Stimulated activated CD4-positive, alpha-beta T cell treated with anti-CD3 and anti-CD28 coated beads, Interleukin-4, amount 100 ng/mL, for 4 hours (primary cell): ENCODE measurements around the gene OSBPL3.

Experiments used
- DNase-seq, 2 experiments: peaks; one replicate each; pipeline ENCODE4 v3.0.0-alpha.2; 2020

The OSBPL3 gene

DNA sequence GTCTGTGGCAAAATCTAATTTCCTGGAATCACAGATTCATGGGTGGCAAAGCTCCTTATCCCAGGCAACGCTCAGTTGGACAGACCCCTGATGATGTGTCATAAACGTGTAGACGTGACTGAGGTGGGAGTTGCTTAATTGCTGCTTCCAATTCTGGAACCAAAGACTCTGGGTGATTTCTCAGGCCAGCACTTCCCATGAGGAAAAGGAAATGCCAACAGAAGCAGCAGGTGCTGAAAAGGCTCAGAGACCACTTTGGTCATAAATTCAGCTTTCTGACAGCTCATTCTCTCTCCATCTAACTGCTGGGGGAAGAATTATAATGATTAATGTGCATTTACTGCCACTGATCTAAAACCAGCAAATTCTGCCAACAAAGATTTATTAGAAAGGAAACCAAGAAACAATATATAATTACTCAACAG lies 88.7 kb downstream of the OSBPL3 start:
- DNase-seq = no peak

DNA sequence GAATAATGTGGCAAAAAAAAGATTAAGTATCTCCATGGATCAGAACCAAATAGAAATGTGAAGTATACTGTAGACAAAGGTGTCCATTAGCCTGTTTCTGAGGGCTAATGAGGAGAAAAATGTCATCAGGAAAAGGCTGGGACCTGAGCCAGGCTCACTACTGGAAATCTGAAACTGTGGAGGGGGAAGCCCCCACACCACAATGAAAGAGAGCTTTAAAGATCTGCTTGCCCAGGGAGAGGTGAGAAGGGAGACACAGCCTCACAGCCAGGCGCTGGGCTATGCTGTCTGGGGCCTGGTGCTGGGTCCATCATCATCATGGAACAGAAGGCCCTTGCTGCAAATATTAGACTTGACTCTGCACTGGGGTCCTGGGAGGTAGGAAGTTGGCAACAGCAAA lies 90.4 kb downstream of the OSBPL3 start:
- DNase-seq = no peak

DNA sequence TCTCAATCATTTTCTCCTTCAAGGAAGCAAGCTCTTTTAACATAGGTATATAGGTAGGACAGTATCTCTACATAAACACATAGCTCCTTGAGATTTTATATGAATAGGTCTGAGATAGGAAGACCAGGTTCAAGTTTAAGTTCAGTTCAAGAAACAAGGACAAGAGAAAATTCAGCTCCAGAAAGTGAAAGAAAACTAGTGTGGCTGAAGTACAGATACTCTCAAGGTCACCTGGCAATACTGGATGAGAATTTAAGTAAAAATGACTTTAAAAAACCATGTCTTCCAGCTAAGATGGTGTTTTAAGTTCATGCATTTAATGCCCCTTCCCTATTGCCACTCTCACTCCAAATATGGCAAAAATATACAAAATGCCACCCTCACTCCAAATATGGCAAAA lies 91.3 kb downstream of the OSBPL3 start:
- DNase-seq = no peak

DNA sequence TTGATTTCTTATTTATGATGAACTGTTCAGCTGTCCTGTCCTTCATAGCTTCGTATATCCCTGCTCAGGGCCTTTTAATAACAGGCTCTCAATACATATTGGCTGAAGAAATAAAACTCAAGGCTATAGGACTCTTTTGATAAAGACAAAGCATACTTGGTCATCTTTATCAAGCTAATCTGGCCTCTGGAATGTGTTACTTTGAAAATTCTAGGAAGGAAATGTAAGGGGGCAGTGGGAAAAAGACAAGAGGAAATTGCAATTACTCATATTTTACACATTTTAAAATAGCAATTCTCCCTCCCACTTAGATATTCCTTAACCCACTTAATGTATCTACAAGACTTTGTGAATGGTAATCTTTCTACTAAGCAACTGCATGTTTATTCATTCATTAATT lies 94.3 kb downstream of the OSBPL3 start:
- DNase-seq = no peak

GRCh38 chr7:24885305-24885704 lies 94.7 kb downstream of the OSBPL3 start:
- DNase-seq = no peak

DNA sequence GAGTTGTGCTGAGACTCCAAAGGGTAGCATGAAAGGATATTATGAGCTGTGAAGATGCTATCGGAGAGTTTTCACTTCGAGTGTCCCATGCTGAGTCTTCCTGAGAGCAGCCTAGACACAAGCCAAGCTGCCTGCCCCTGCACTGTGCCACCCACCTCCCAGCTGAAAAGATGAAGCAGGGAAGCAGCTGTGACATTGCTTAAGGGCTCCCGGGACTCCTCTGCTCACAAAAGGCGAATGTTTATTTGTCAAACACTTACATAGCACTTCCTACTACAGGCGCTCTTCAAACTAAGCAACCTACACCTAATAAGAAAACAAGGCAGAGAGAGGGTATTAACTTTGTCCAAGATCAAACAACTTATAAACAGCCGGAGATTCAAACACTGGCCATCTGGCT lies 95.6 kb downstream of the OSBPL3 start:
- DNase-seq = no peak

DNA sequence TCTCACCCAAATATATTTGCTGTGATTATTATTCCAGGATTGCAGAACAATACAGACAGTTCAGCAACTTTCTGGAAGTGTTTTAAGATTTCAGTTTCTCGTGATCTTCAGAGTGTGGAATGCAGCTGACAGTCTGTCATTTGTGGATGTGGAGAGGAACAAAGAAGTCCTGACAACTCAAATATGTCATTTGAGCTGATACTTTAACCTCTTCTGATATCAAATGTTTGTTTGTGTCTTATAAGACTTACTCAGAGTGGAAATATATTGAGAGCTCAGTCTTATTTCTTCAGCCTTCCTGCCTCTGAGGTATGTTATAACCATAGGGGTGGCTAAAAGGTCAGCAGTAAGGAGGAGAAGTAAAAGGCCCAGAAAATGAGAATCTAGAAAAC lies 96.4 kb downstream of the OSBPL3 start:
- no peak for DNase-seq

DNA sequence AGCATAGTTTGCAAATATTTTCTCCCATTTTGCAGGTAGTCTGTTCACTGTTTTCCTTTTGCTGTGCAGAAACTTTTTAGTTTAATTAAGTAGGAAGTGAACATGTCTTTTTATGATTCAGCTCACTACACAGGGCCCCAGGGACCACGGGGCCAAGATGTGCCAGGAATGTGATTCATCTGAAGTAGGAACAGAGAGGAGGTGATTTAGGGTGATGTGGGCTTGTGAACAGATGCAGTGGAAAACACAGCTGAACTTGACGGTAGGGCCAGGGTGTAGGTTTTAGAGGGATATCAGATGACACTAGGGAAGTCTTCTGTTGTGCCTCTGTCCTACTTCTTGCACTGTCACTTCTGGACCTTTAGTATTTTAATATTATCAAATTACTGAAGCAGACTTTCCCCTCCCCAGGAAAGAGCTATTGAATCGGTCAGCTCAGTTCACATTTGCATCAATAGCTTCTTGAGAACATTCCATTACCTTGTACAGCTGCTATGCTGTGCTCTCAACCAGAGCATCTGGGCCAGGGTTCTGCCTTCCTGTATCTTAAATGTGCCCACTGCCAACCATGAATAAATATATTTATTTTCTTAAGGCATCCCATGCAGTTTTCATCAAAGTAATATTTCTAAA lies 96.9 kb downstream of the OSBPL3 start:
- no peak for DNase-seq

DNA sequence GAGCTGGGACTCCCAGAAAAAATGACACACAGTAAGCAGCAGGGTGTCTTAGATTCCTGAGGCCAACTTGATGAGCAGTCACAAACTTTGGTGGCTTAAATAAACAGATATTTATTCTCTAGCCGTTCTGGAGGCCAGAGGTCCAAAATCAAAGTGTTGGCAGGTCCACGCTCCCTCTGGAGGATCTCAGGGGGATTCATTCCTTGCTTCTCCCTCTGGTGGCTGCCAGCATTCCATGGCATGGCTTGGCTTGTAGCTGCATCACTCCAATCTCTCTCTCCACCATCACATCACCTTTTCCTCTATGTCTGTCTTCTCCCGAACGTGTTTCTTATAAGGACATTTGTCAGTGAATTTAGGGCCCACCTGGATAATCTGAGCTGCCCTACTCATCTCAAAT lies 98.4 kb downstream of the OSBPL3 start:
- no peak for DNase-seq

DNA sequence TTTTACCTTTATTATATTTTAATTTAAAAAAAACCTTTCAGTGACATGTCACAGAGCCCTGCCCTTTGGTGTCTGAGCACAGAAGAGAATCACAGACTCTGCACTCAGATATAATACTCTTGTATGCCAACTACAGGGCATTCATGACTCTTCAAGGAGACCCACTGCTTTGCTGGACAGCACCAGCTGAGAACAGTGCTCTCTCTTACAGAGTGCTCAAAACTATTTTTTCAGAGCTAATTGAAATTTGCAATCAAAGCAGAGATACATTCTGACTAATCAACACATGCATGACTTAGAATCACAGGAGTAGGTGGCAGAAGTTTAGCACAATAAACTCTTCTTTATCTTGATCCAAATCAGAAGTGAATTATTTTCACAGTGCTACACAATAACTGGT lies 99.1 kb downstream of the OSBPL3 start:
- DNase-seq = no peak

- DNase-seq = no peak
Measured at GRCh38 chr7:24879291-24879690, 100.7 kb downstream of the OSBPL3 start.

DNA sequence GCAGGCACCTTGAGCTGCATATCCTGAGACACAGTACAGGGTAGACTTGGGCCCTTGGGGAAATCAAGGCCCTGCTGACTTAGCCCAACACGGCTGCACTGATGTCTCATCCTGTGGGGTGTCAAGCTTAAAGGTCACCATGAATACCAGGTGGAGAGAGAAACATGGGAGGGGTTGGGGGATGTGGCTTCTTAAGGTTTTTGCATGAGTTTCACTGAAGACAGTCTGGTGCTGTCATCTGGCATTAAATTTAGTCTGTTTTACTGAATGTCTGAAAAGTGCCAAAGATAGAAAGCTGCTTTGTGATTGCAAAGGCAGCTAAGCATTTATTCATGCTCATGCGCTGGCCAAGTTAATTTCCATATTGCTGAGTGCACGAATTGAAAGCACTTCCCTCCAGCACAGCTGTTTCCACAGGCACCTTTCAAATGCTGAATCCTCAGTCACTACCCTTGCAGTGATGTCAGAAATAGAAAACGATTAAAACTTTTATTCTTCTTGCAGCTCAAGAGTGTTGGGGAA lies 102.1 kb downstream of the OSBPL3 start:
- DNase-seq = peak in 1 of 2 experiments; percentile 6

- DNase-seq = no peak
Measured at GRCh38 chr7:24874791-24875190, 105.2 kb downstream of the OSBPL3 start.

DNA sequence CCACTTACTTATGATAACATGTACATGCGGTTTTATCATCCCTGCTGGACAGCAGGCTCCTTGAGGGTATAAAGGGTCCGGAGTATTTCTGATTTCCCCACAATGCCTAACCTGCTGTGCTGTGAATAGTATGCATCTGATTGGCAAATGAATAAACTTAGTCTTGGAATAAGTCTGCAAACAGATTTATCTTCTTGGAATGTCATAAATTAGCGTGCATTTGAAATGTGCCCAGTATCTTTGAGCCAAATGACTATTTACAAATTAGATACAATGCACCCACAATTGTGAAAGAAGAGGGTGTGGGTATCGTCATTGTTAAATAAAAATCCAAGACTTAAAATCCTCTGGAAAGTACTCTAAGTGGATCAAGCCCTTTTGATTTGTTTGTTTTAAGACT lies 106.0 kb downstream of the OSBPL3 start:
- DNase-seq = no peak

GRCh38 chr7:24871770-24872169 lies 108.2 kb downstream of the OSBPL3 start:
- DNase-seq = no peak

- DNase-seq = no peak
Measured at GRCh38 chr7:24870766-24871165, 109.2 kb downstream of the OSBPL3 start.

DNA sequence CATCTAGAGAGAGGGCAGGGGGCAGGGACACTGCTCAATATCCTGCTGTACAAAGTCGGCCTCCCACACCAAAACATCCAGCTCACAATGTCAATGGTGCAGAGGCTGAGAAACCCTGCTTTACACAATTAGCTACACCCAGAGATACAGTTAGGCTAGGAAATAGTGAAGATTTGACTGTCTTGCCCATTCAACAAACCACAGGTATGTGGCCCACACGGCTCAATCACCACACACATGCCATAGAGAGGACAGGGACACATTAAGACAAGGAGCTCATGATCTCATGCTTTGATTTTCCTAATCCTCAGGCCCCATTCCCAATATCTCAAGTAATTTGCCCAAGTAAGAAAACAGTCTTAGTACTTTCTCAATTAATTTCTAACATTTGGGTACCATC lies 110.4 kb downstream of the OSBPL3 start:
- DNase-seq = no peak

DNA sequence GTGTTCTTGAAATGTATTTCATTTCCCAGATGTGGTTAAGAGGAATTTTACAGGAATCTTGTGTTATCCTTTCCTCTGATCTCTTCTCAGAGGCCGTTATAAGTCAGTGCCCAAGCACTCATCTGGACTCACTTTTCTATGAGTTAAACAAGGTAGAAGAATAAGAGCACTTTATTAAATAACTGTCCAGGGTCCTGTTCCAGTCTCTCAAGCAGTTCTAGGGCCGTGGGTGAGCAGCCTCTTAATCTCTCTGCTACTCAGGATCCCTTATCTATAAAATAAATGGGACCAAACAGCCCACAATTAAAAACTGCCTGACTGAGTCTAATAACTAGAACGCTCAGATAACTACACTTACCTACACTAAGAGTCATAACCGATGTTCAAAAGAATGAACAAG lies 111.2 kb downstream of the OSBPL3 start:
- DNase-seq = no peak

DNA sequence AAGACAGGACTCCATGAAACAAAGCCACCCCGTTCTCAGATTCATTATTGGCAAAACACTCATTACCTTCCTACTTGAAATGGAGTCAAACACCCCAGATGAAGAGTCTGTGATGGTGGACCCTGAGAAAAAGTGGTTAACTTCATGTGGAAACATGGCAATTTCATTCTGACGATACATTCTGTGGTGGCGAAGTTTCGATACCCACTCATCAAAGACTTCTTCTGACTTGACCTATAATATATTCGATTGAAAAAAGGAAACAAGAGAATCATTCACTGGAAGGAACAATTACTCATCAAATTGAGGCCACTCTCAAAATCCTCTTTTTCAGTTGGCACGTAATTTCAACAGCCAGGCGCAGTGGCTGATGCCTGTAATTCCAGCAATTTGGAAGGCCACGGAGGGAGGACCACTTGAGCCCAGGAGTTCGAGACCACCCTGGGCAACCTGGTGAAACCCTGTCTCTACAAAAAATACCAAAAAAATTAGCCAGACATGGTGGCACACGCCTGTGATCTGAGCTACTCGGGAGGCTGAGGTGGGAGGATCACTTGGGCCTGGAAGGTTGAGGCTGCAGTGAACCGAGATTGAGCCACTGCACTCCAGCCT lies 113.9 kb downstream of the OSBPL3 start:
- no peak for DNase-seq

GRCh38 chr7:24864214-24864817 lies 115.7 kb downstream of the OSBPL3 start:
- no peak for DNase-seq

- DNase-seq = no peak
Measured at GRCh38 chr7:24863626-24864025, 116.4 kb downstream of the OSBPL3 start.

- DNase-seq = no peak
Measured at GRCh38 chr7:24862461-24862860, 117.5 kb downstream of the OSBPL3 start.

- no peak for DNase-seq
Measured at GRCh38 chr7:24861336-24861735, 118.6 kb downstream of the OSBPL3 start.

- no peak for DNase-seq
Measured at GRCh38 chr7:24860611-24861010, 119.4 kb downstream of the OSBPL3 start.
